ENCODE measurements around the gene CTNND2. TPM values are rescaled to one million over a fixed set of nuclear protein-coding genes. Genes with fewer than 3 reads are reported as not detected.

CTNND2 gene
- total RNA-seq, 2 experiments from 2014 or later = not detected

- Mint-ChIP-seq H3K4me1 (ENCODE audit: low read depth) (peaks cover 16% of the 10 kb centered on the region), H3K4me3 (no peak overlapping the region), H3K27ac (no peak overlapping the region), H3K27me3 (ENCODE audit: low read depth) (peaks cover 47% of the 10 kb centered on the region), H3K9me3 (no peaks in the 10 kb centered on the region), H3K36me3 (ENCODE audit: low read depth) (no peaks in the 10 kb centered on the region)
- intact Hi-C loops (cut with micrococcal nuclease) = no loop called here
- DNase-seq = no peak
- CTCF ChIA-PET = no interaction called here
Observed at GRCh38 chr5:11387382-11387781, 516.9 kb downstream of the CTNND2 start.

GRCh38 chr5:11386398-11386797, 517.8 kb downstream of the CTNND2 start:
- H3K27me3 Mint-ChIP-seq (ENCODE audit: low read depth) = peaks cover 52% of the 10 kb centered on the region
- intact Hi-C loops (cut with micrococcal nuclease) = no loop called here
- DNase-seq = no peak
- H3K9me3 Mint-ChIP-seq = no peaks in the 10 kb centered on the region
- CTCF ChIA-PET = no interaction called here
- H3K27ac Mint-ChIP-seq = no peak overlapping the region
- no peaks in the 10 kb centered on the region for H3K36me3 Mint-ChIP-seq (ENCODE audit: low read depth)
- no peak overlapping the region for H3K4me3 Mint-ChIP-seq
- H3K4me1 Mint-ChIP-seq (ENCODE audit: low read depth) = peaks cover 16% of the 10 kb centered on the region

- CTCF ChIA-PET = no interaction called here
- H3K9me3 Mint-ChIP-seq = no peaks in the 10 kb centered on the region
- peaks cover 16% of the 10 kb centered on the region for H3K4me1 Mint-ChIP-seq (ENCODE audit: low read depth)
- intact Hi-C loops (cut with micrococcal nuclease) = no loop called here
- no peak overlapping the region for H3K4me3 Mint-ChIP-seq
- H3K27ac Mint-ChIP-seq = no peak overlapping the region
- no peaks in the 10 kb centered on the region for H3K36me3 Mint-ChIP-seq (ENCODE audit: low read depth)
- DNase-seq = no peak
- H3K27me3 Mint-ChIP-seq (ENCODE audit: low read depth) = peaks cover 56% of the 10 kb centered on the region
Observed at GRCh38 chr5:11385901-11386293, 518.3 kb downstream of the CTNND2 start.

- H3K27me3 Mint-ChIP-seq (ENCODE audit: low read depth) = peaks cover 58% of the 10 kb centered on the region
- no peaks in the 10 kb centered on the region for H3K36me3 Mint-ChIP-seq (ENCODE audit: low read depth)
- no peak overlapping the region for H3K4me3 Mint-ChIP-seq
- H3K4me1 Mint-ChIP-seq (ENCODE audit: low read depth) = peaks cover 16% of the 10 kb centered on the region
- H3K27ac Mint-ChIP-seq = no peak overlapping the region
- intact Hi-C loops (cut with micrococcal nuclease) = no loop called here
- CTCF ChIA-PET = no interaction called here
- DNase-seq = no peak
- no peaks in the 10 kb centered on the region for H3K9me3 Mint-ChIP-seq
Observed at GRCh38 chr5:11385251-11385900, 518.9 kb downstream of the CTNND2 start.

- no peak for DNase-seq
- Mint-ChIP-seq H3K27ac (no peak overlapping the region), H3K4me3 (no peak overlapping the region), H3K27me3 (ENCODE audit: low read depth) (peaks cover 58% of the 10 kb centered on the region), H3K4me1 (ENCODE audit: low read depth) (peaks cover 16% of the 10 kb centered on the region), H3K36me3 (ENCODE audit: low read depth) (no peaks in the 10 kb centered on the region), H3K9me3 (no peaks in the 10 kb centered on the region)
- CTCF ChIA-PET = no interaction called here
- intact Hi-C loops (cut with micrococcal nuclease) = no loop called here
Observed at GRCh38 chr5:11384441-11385250, 519.6 kb downstream of the CTNND2 start.

- no peak for DNase-seq
- intact Hi-C loops (cut with micrococcal nuclease) = no loop called here
- no peaks in the 10 kb centered on the region for H3K36me3 Mint-ChIP-seq (ENCODE audit: low read depth)
- no peaks in the 10 kb centered on the region for H3K9me3 Mint-ChIP-seq
- no peak overlapping the region for H3K4me3 Mint-ChIP-seq
- peaks cover 16% of the 10 kb centered on the region for H3K4me1 Mint-ChIP-seq (ENCODE audit: low read depth)
- H3K27me3 Mint-ChIP-seq (ENCODE audit: low read depth) = peaks cover 54% of the 10 kb centered on the region
- CTCF ChIA-PET = no interaction called here
- H3K27ac Mint-ChIP-seq = no peak overlapping the region
Observed at GRCh38 chr5:11383506-11384095, 520.6 kb downstream of the CTNND2 start.

GRCh38 chr5:11378461-11378860, 525.8 kb downstream of the CTNND2 start:
- no peak for DNase-seq
- Mint-ChIP-seq H3K4me1 (ENCODE audit: low read depth) (no peaks in the 10 kb centered on the region), H3K27ac (no peak overlapping the region), H3K36me3 (ENCODE audit: low read depth) (no peaks in the 10 kb centered on the region), H3K9me3 (no peaks in the 10 kb centered on the region), H3K27me3 (ENCODE audit: low read depth) (peaks cover 36% of the 10 kb centered on the region), H3K4me3 (no peak overlapping the region)
- CTCF ChIA-PET = no interaction called here
- intact Hi-C loops (cut with micrococcal nuclease) = no loop called here

- DNase-seq = no peak
- intact Hi-C loops (cut with micrococcal nuclease) = no loop called here
- CTCF ChIA-PET = no interaction called here
- Mint-ChIP-seq H3K4me1 (ENCODE audit: low read depth) (no peaks in the 10 kb centered on the region), H3K27me3 (ENCODE audit: low read depth) (peaks cover 33% of the 10 kb centered on the region), H3K36me3 (ENCODE audit: low read depth) (no peaks in the 10 kb centered on the region), H3K9me3 (no peaks in the 10 kb centered on the region), H3K27ac (no peak overlapping the region), H3K4me3 (no peak overlapping the region)
Observed at GRCh38 chr5:11377896-11378295, 526.4 kb downstream of the CTNND2 start.

- Mint-ChIP-seq H3K4me1 (ENCODE audit: low read depth) (no peaks in the 10 kb centered on the region), H3K9me3 (no peaks in the 10 kb centered on the region), H3K36me3 (ENCODE audit: low read depth) (no peaks in the 10 kb centered on the region), H3K27me3 (ENCODE audit: low read depth) (peaks cover 11% of the 10 kb centered on the region), H3K4me3 (no peak overlapping the region), H3K27ac (no peak overlapping the region)
- intact Hi-C loops (cut with micrococcal nuclease) = no loop called here
- CTCF ChIA-PET = no interaction called here
- DNase-seq = no peak
Observed at GRCh38 chr5:11372191-11372590, 532.1 kb downstream of the CTNND2 start.

GRCh38 chr5:11371021-11371420, 533.2 kb downstream of the CTNND2 start:
- intact Hi-C loops (cut with micrococcal nuclease) = no loop called here
- Mint-ChIP-seq H3K27me3 (ENCODE audit: low read depth) (peaks cover 11% of the 10 kb centered on the region), H3K9me3 (no peaks in the 10 kb centered on the region), H3K4me3 (no peak overlapping the region), H3K27ac (no peak overlapping the region), H3K4me1 (ENCODE audit: low read depth) (no peaks in the 10 kb centered on the region), H3K36me3 (ENCODE audit: low read depth) (no peaks in the 10 kb centered on the region)
- CTCF ChIA-PET = no interaction called here
- no peak for DNase-seq

- CTCF ChIA-PET = no interaction called here
- H3K27me3 Mint-ChIP-seq (ENCODE audit: low read depth) = peaks cover 5% of the 10 kb centered on the region
- H3K4me1 Mint-ChIP-seq (ENCODE audit: low read depth) = no peaks in the 10 kb centered on the region
- intact Hi-C loops (cut with micrococcal nuclease) = loop anchor here (10.0 kb wide), 1 partner anchor 380 kb away; no protein-coding TSS in a partner anchor
- H3K9me3 Mint-ChIP-seq = no peaks in the 10 kb centered on the region
- no peak for DNase-seq
- no peak overlapping the region for H3K27ac Mint-ChIP-seq
- H3K4me3 Mint-ChIP-seq = no peak overlapping the region
- H3K36me3 Mint-ChIP-seq (ENCODE audit: low read depth) = no peaks in the 10 kb centered on the region
Observed at GRCh38 chr5:11364531-11364930, 539.7 kb downstream of the CTNND2 start.

- no peak overlapping the region for H3K27ac Mint-ChIP-seq
- DNase-seq = no peak
- no peaks in the 10 kb centered on the region for H3K4me1 Mint-ChIP-seq (ENCODE audit: low read depth)
- no peaks in the 10 kb centered on the region for H3K9me3 Mint-ChIP-seq
- CTCF ChIA-PET = no interaction called here
- no peak overlapping the region for H3K4me3 Mint-ChIP-seq
- intact Hi-C loops (cut with micrococcal nuclease) = loop anchor here (10.0 kb wide), 1 partner anchor 379 kb away; no protein-coding TSS in a partner anchor
- H3K27me3 Mint-ChIP-seq (ENCODE audit: low read depth) = no peaks in the 10 kb centered on the region
- no peaks in the 10 kb centered on the region for H3K36me3 Mint-ChIP-seq (ENCODE audit: low read depth)
Observed at GRCh38 chr5:11363631-11364178, 540.5 kb downstream of the CTNND2 start.
